ENCODE results near the gene OLFM3.

DNA sequence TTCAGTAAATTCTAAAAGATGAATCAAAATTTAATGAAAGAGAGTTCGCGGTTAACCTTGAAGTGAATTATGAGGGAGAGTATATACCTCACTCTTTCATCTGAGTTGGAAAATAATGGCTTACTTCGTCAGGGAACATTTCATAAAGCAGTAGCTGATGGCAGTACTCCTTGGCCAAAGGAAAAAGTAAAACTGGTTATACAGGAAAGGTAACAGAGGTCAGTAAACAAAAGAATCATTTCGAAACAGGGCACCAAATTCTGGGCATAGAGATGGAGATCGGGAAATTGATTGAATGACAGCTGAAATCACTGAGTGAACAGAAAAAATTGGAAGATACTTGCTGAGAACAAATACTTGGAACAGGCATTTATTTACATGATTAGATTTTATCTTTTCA, 199.0 kb downstream of the OLFM3 start:
- TF ChIP-seq, protein P1, sequence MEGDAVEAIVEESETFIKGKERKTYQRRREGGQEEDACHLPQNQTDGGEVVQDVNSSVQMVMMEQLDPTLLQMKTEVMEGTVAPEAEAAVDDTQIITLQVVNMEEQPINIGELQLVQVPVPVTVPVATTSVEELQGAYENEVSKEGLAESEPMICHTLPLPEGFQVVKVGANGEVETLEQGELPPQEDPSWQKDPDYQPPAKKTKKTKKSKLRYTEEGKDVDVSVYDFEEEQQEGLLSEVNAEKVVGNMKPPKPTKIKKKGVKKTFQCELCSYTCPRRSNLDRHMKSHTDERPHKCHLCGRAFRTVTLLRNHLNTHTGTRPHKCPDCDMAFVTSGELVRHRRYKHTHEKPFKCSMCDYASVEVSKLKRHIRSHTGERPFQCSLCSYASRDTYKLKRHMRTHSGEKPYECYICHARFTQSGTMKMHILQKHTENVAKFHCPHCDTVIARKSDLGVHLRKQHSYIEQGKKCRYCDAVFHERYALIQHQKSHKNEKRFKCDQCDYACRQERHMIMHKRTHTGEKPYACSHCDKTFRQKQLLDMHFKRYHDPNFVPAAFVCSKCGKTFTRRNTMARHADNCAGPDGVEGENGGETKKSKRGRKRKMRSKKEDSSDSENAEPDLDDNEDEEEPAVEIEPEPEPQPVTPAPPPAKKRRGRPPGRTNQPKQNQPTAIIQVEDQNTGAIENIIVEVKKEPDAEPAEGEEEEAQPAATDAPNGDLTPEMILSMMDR (IDR thresholded peaks at IDR 0.05) = no peak
- TF ChIP-seq POLR2A (IDR thresholded peaks at IDR 0.05) = no peak
